B cell (primary cell): ENCODE data around the gene SELENOS. TPM values are rescaled to one million over a fixed set of nuclear protein-coding genes. Genes with fewer than 3 reads are reported as not detected.

Experiments
- ATAC-seq: fragments of 200-7000 bp; cut with Tn5 transposase; one replicate; pipeline ENCODE4 v1.10.0; 2021; ENCODE audit warnings: low read depth, mild to moderate bottlenecking, moderate number of reproducible peaks, moderate library complexity
- CTCF ChIA-PET: fragments of 350-600 bp; sonication (Branson Sonifier 250); formaldehyde crosslinking; loops from one replicate; lab custom pipeline; 2021; ENCODE audit warnings: antibody characterized with exemption, inconsistent platforms; lab: Charles Lee
- POLR2A ChIA-PET: fragments of 350-600 bp; sonication (Branson Sonifier 250); formaldehyde crosslinking; loops from one replicate; lab custom pipeline; 2021; ENCODE audit warnings: antibody characterized with exemption; lab: Charles Lee
- DNase-seq: peaks from one replicate; pipeline ENCODE4 v3.0.0; 2013
- H2AFZ ChIP-seq: 2 replicates; pipeline ENCODE4 v1.6.1; 2012; ENCODE audit warnings: mild to moderate bottlenecking, low read depth, low read length; ENCODE audit not compliant: insufficient read depth, poor library complexity, severe bottlenecking
- H3K27ac ChIP-seq, 2 donors: 1 replicate in 1 of 2; 2 replicates in 1 of 2; pipeline ENCODE4 v1.5.1; 2012 to 2013; ENCODE audit warnings: low read length in 2 of 2, mild to moderate bottlenecking in 2 of 2, moderate library complexity in 1 of 2
- H3K27me3 ChIP-seq, 4 experiments: fragments of 200-600 bp in 1 of 4; sonication (generic) in 1 of 4; replicated peaks in 1 of 4; 1 replicate in 2 of 4; 2 replicates in 2 of 4; pipeline versions ENCODE4 v1.6.1 to v1.7.0; 2013 to 2016; ENCODE audit warnings: low read length in 3 of 4, mild to moderate bottlenecking in 2 of 4, mixed read lengths in 1 of 4, moderate library complexity in 1 of 4; ENCODE audit not compliant: insufficient read depth in 4 of 4, control insufficient read depth in 3 of 4; ENCODE audit errors: control extremely low read depth in 1 of 4
- H3K36me3 ChIP-seq, 2 experiments: replicated peaks in 1 of 2; 1 replicate in 1 of 2; 2 replicates in 1 of 2; pipeline versions ENCODE4 v1.6.1 to v1.7.1; 2013; ENCODE audit warnings: low read length in 1 of 2; ENCODE audit not compliant: insufficient read depth in 2 of 2, control insufficient read depth in 1 of 2; ENCODE audit errors: control extremely low read depth in 1 of 2, extremely low read depth in 1 of 2
- H3K4me1 ChIP-seq, 2 donors: fragments of 200-600 bp in 1 of 2; sonication (generic) in 1 of 2; 1 replicate in 1 of 2; 2 replicates in 1 of 2; pipeline versions ENCODE4 v1.5.1 to v1.6.1; 2013 to 2017; ENCODE audit warnings: low read length in 2 of 2; ENCODE audit not compliant: control insufficient read depth in 2 of 2, insufficient read depth in 2 of 2
- H3K4me2 ChIP-seq: replicated peaks from 2 replicates; pipeline ENCODE3; 2012; ENCODE audit warnings: mild to moderate bottlenecking, low read depth, low read length; ENCODE audit not compliant: poor library complexity, severe bottlenecking
- H3K4me3 ChIP-seq, 5 experiments: fragments of 200-600 bp in 1 of 5; sonication (generic) in 1 of 5; 1 replicate in 3 of 5; 2 replicates in 2 of 5; pipeline versions ENCODE4 v1.5.1 to v1.7.0; 2011 to 2016; ENCODE audit warnings: low read length in 4 of 5, mild to moderate bottlenecking in 4 of 5, low read depth in 2 of 5, control low read depth in 1 of 5, moderate library complexity in 1 of 5; ENCODE audit not compliant: insufficient read depth in 1 of 5; ENCODE audit errors: control extremely low read depth in 1 of 5, extremely low read depth in 1 of 5
- H3K79me2 ChIP-seq: fragments of 200-600 bp; sonication (generic); one replicate; pipeline ENCODE4 v1.6.0; 2016; ENCODE audit warnings: low read length; ENCODE audit not compliant: control insufficient read depth, insufficient read depth
- H3K9ac ChIP-seq: fragments of 200-600 bp; sonication (generic); 2 replicates; pipeline ENCODE4 v1.6.1; 2017; ENCODE audit warnings: mild to moderate bottlenecking, low read length, moderate library complexity
- H3K9me3 ChIP-seq, 3 donors: one replicate each; pipeline versions ENCODE4 v1.6.1 to v1.7.1; 2013; ENCODE audit warnings: low read length in 2 of 3; ENCODE audit not compliant: control insufficient read depth in 2 of 3, insufficient read depth in 1 of 3; ENCODE audit errors: control extremely low read depth in 1 of 3
- H4K20me1 ChIP-seq: 2 replicates; pipeline ENCODE4 v1.6.0; 2012; ENCODE audit warnings: mild to moderate bottlenecking, low read length; ENCODE audit not compliant: insufficient read depth, control insufficient read depth, poor library complexity, severe bottlenecking
- H3K27ac Mint-ChIP-seq: one replicate; pipeline ENCODE4 v1.8.0; 2021; ENCODE audit warnings: mixed read lengths
- H3K27me3 Mint-ChIP-seq: one replicate; pipeline ENCODE4 v1.8.0; 2021; ENCODE audit warnings: mixed read lengths
- H3K4me1 Mint-ChIP-seq: one replicate; pipeline ENCODE4 v1.8.0; 2021; ENCODE audit warnings: mixed read lengths
- H3K4me3 Mint-ChIP-seq: one replicate; pipeline ENCODE4 v1.8.0; 2021; ENCODE audit warnings: mixed read lengths
- H3K9me3 Mint-ChIP-seq: one replicate; pipeline ENCODE4 v1.8.0; 2022; ENCODE audit warnings: mixed read lengths; ENCODE audit not compliant: insufficient read depth
- EZH2 ChIP-seq: IDR thresholded peaks from 2 replicates; pipeline ENCODE4 v1.6.1; 2012; ENCODE audit warnings: borderline replicate concordance, low read depth, mild to moderate bottlenecking, moderate library complexity, low read length; ENCODE audit not compliant: insufficient read depth, poor library complexity, severe bottlenecking
- WGBS: methylation state at CpG from one replicate; pipeline ENCODE4 v1.1.5; 2013; ENCODE audit warnings: missing lambda C conversion rate; ENCODE audit not compliant: insufficient coverage; 5-methylcytosine and 5-hydroxymethylcytosine counted together
- intact Hi-C: fragments of 100-400 bp; cut with micrococcal nuclease; formaldehyde crosslinking; loops from one replicate; pipeline ENCODE4 v1.10.0; 2022
- polyA plus RNA-seq: library from polyadenylated mRNA; depleted of rRNA; stranded (reverse); fragments of >200 nt; gene quantifications from 2 replicates; pipeline ENCODE4 v1.2.3, GENCODE V29; 2012
- total RNA-seq, 2 donors: library from RNA; stranded (reverse); fragments of 120-200 nt in 1 of 2; gene quantifications; 1 replicate in 1 of 2; 2 replicates in 1 of 2; pipeline versions ENCODE4 v1.2.3 to v1.2.4, GENCODE V29; 2013 to 2022
- TF ChIP-seq, protein P1 (sequence below): fragments of 200-600 bp; IDR thresholded peaks from one replicate; pipeline ENCODE4 v1.8.0; 2022; ENCODE audit warnings: antibody characterized with exemption, mild to moderate bottlenecking

The SELENOS gene
- total and polyA plus RNA-seq, 2 donors (not counting 1 experiment from before 2014, with no cell fraction given): 14.2 to 26.8 TPM

DNA sequence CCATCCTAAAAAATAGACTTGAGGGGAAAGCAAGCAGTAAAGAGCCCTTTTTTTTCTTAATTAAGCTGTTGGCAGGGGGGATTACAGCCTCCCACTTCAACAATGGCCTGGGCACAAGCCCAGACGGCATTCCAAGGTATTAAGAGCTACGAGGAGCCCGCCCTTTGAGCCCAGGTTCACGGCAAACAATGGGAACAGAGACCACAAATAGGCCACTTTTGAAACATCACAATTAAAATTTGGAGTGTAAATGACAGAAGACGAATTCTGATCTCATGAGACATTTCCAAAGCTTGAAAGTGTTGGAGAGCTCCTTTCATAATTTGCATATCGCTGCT, 34.3 kb downstream of the SELENOS start:
- Histone ChIP-seq H3K4me1 (peaks cover 79% of the 10 kb centered on the region in 2 donors), H2AFZ (peak overlapping the region; percentile 40), H3K9me3 (no peaks in the 10 kb centered on the region), H3K79me2 (peaks cover 90% of the 10 kb centered on the region), H3K36me3 (no peaks in the 10 kb centered on the region), H4K20me1 (peaks cover 16% of the 10 kb centered on the region), H3K4me3 (peak overlapping the region in 1 of 5 experiments; percentile 41), H3K9ac (peak overlapping the region; percentile 43), H3K27ac (peak overlapping the region in 1 of 2 donors; percentile 46), H3K27me3 (no peaks in the 10 kb centered on the region), H3K4me2 (peak overlapping the region; percentile 71)
- peaks cover 86% of the 10 kb centered on the region for H3K4me1 Mint-ChIP-seq
- no peaks in the 10 kb centered on the region for H3K9me3 Mint-ChIP-seq
- CTCF ChIA-PET: interaction anchor here (0.7 to 6.8 kb wide), 4 partner anchors 9 to 121 kb away, joined by 4 to 33 read pairs (median 9); partner anchors contain the start of gene CHSY1
- 100% methylated on average over 1 of the region's 6 CpGs for WGBS
- DNase-seq: no peak
- H3K27ac Mint-ChIP-seq: peak overlapping the region; percentile 73
- H3K27me3 Mint-ChIP-seq: no peaks in the 10 kb centered on the region
- POLR2A ChIA-PET: interaction anchor here (1.6 kb wide), 1 partner anchor 9 kb away, joined by 10 read pairs; the partner anchor contains the start of gene CHSY1
- peak overlapping the region; percentile 66 for H3K4me3 Mint-ChIP-seq
- no peak for TF ChIP-seq EZH2
- TF ChIP-seq, protein P1, sequence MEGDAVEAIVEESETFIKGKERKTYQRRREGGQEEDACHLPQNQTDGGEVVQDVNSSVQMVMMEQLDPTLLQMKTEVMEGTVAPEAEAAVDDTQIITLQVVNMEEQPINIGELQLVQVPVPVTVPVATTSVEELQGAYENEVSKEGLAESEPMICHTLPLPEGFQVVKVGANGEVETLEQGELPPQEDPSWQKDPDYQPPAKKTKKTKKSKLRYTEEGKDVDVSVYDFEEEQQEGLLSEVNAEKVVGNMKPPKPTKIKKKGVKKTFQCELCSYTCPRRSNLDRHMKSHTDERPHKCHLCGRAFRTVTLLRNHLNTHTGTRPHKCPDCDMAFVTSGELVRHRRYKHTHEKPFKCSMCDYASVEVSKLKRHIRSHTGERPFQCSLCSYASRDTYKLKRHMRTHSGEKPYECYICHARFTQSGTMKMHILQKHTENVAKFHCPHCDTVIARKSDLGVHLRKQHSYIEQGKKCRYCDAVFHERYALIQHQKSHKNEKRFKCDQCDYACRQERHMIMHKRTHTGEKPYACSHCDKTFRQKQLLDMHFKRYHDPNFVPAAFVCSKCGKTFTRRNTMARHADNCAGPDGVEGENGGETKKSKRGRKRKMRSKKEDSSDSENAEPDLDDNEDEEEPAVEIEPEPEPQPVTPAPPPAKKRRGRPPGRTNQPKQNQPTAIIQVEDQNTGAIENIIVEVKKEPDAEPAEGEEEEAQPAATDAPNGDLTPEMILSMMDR: no peak
- intact Hi-C loops: loop anchor here (1.0 to 2.0 kb wide), 3 partner anchors 9 to 640 kb away; partner anchors contain the start of genes ASB7, CHSY1 and LINS1
- ATAC-seq: no peak
